ENCODE measurements around the gene TMX4.
A peak's percentile ranks its signal among the peaks of the same experiment; 100 is the strongest.

TMX4 gene

GRCh38 chr20:8019246-8019997, at the start of gene TMX4:
TMX4 (minus strand) TSS chr20:8019761; CDS start chr20:8019613, 148 bp downstream.
- peak within 1 kb of the TSS; percentile 92 for H3K4me3 Mint-ChIP-seq
- peak; percentile 98 for DNase-seq
- H3K36me3 Mint-ChIP-seq (ENCODE audit: low read depth) = no peaks in the 10 kb centered on the region
- peaks cover 12% of the 10 kb centered on the region for H3K4me1 Mint-ChIP-seq
- peak within 1 kb of the TSS; percentile 99 for H3K27ac Mint-ChIP-seq
- TF ChIP-seq CTCF (IDR thresholded peaks at IDR 0.05) = peak; percentile 22
- H3K9me3 Mint-ChIP-seq = no peaks in the 10 kb centered on the region
- H3K27me3 Mint-ChIP-seq (ENCODE audit: low read depth, poor library complexity) = peaks cover 3% of the 10 kb centered on the region

GRCh38 chr20:8067082-8067481, 47.5 kb upstream of the TMX4 start:
- TF ChIP-seq CTCF (IDR thresholded peaks at IDR 0.05) = no peak
- H3K36me3 Mint-ChIP-seq (ENCODE audit: low read depth) = no peaks in the 10 kb centered on the region
- H3K27ac Mint-ChIP-seq = no peak overlapping the region
- DNase-seq = no peak
- H3K27me3 Mint-ChIP-seq (ENCODE audit: low read depth, poor library complexity) = peaks cover 2% of the 10 kb centered on the region
- H3K9me3 Mint-ChIP-seq = no peaks in the 10 kb centered on the region
- H3K4me1 Mint-ChIP-seq = peaks cover 6% of the 10 kb centered on the region
- no peak overlapping the region for H3K4me3 Mint-ChIP-seq

GRCh38 chr20:8066662-8067061, 47.1 kb upstream of the TMX4 start:
- DNase-seq = no peak
- Mint-ChIP-seq H3K4me3 (no peak overlapping the region), H3K36me3 (ENCODE audit: low read depth) (no peaks in the 10 kb centered on the region), H3K27ac (no peak overlapping the region), H3K27me3 (ENCODE audit: low read depth, poor library complexity) (peaks cover 2% of the 10 kb centered on the region), H3K9me3 (no peaks in the 10 kb centered on the region), H3K4me1 (peaks cover 6% of the 10 kb centered on the region)
- no peak for TF ChIP-seq CTCF (IDR thresholded peaks at IDR 0.05)

GRCh38 chr20:8065691-8066090, 46.1 kb upstream of the TMX4 start:
- DNase-seq = no peak
- Mint-ChIP-seq H3K27ac (no peak overlapping the region), H3K4me3 (no peak overlapping the region), H3K27me3 (ENCODE audit: low read depth, poor library complexity) (peaks cover 2% of the 10 kb centered on the region), H3K4me1 (peaks cover 6% of the 10 kb centered on the region), H3K9me3 (no peaks in the 10 kb centered on the region), H3K36me3 (ENCODE audit: low read depth) (no peaks in the 10 kb centered on the region)
- no peak for TF ChIP-seq CTCF (IDR thresholded peaks at IDR 0.05)

GRCh38 chr20:8062756-8063155, 43.2 kb upstream of the TMX4 start:
- Mint-ChIP-seq H3K36me3 (ENCODE audit: low read depth) (no peaks in the 10 kb centered on the region), H3K27ac (no peak overlapping the region), H3K4me1 (no peaks in the 10 kb centered on the region), H3K4me3 (no peak overlapping the region), H3K27me3 (ENCODE audit: low read depth, poor library complexity) (peaks cover 2% of the 10 kb centered on the region), H3K9me3 (no peaks in the 10 kb centered on the region)
- no peak for TF ChIP-seq CTCF (IDR thresholded peaks at IDR 0.05)
- no peak for DNase-seq
